Inflammatory macrophage treated with lipopolysaccharide for 1 hour (primary cell): ENCODE results near the gene PSME1.
A peak's percentile ranks its signal among the peaks of the same experiment; 100 is the strongest.

ENCODE experiments used
- DNase-seq, 2 donors: peaks; one replicate each; pipeline ENCODE4 v3.0.0-alpha.2; 2020 to 2022

Gene PSME1

GRCh38 chr14:24135834-24136683 is at the start of gene PSME1:
PSME1 (plus strand) TSS chr14:24136194; CDS start chr14:24136263, 69 bp downstream.
- peak; percentile 86 to 96 for DNase-seq

GRCh38 chr14:24087004-24087403 is 49.0 kb upstream of the PSME1 start:
- DNase-seq, result no peak

- DNase-seq, result no peak
These were observed 47.9 kb upstream of the PSME1 start for GRCh38 chr14:24088095-24088494.

- no peak for DNase-seq
These were observed 46.1 kb upstream of the PSME1 start for GRCh38 chr14:24089890-24090289.

GRCh38 chr14:24092110-24092504 is 43.9 kb upstream of the PSME1 start:
- DNase-seq, result no peak

- peak; percentile 82 to 96 for DNase-seq
These were observed 43.3 kb upstream of the PSME1 start for GRCh38 chr14:24092505-24093206.

- no peak for DNase-seq
These were observed 42.6 kb upstream of the PSME1 start for GRCh38 chr14:24093207-24093900.

- DNase-seq, result peak; percentile 95 to 98
These were observed 41.8 kb upstream of the PSME1 start, which contains the start of gene PCK2 for GRCh38 chr14:24093901-24094840. PCK2 (plus strand) TSS chr14:24094311; CDS start chr14:24094406, 95 bp downstream.

- DNase-seq, result peak in 1 of 2 donors; percentile 20
These were observed 41.1 kb upstream of the PSME1 start for GRCh38 chr14:24094841-24095270.

- DNase-seq, result peak; percentile 88 to 93
These were observed 40.5 kb upstream of the PSME1 start for GRCh38 chr14:24095271-24096068.

GRCh38 chr14:24096545-24097181 is 39.3 kb upstream of the PSME1 start:
- DNase-seq, result no peak

- DNase-seq, result no peak
These were observed 37.6 kb upstream of the PSME1 start for GRCh38 chr14:24098229-24098926.

- no peak for DNase-seq
These were observed 36.8 kb upstream of the PSME1 start for GRCh38 chr14:24098927-24099813.

GRCh38 chr14:24100197-24100981 is 35.6 kb upstream of the PSME1 start:
- peak; percentile 48 to 74 for DNase-seq

- no peak for DNase-seq
These were observed 35.0 kb upstream of the PSME1 start for GRCh38 chr14:24100982-24101494.

- DNase-seq, result no peak
These were observed 33.5 kb upstream of the PSME1 start for GRCh38 chr14:24102357-24103048.

GRCh38 chr14:24103451-24103850 is 32.5 kb upstream of the PSME1 start:
- DNase-seq, result no peak
